ENCODE results near the gene YIF1B.
A peak's percentile ranks its signal among the peaks of the same experiment; 100 is the strongest.

YIF1B gene

DNA sequence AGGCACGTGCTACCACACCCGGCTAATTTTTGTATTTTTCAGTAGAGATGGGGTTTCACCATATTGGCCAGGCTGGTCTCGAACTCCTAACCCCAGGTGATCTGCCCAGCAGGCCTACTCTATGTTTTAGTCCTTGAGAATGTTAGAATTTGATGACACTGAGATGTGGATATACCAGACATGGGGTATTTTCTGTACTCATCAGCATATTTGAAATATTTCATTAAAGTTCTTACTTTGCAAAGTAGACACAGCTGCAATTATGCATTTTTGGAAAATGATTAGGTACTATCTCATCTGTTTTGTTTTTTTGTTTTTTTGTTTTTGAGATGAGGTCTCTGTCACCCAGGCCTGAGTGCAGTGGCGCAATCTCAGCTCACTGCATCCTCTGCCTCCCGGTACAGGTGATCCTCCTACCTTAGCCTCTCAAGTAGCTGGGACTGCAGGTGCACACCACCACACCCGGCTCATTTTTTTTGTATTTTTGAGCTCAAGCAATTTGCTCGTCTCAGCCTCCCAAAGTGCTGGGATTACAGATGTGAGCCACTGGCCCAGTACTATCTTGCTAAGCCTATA, 38.7 kb downstream of the YIF1B start:
- Histone ChIP-seq H3K36me3 (ENCODE audit: control insufficient read depth, insufficient read depth, low read length) (peaks cover 4% of the 10 kb centered on the region; the same call in 1 of the 2 replicates), H3K27me3 (ENCODE audit: control insufficient read depth, insufficient read depth, low read length) (no peaks in the 10 kb centered on the region), H3K4me3 (ENCODE audit: low read length) (no peak overlapping the region), H3K27ac (ENCODE audit: low read length) (no peak overlapping the region), H3K4me1 (ENCODE audit: control insufficient read depth, insufficient read depth, low read length) (no peaks in the 10 kb centered on the region), H3K9me3 (ENCODE audit: control insufficient read depth, insufficient read depth, low read length) (no peaks in the 10 kb centered on the region)
- WGBS (ENCODE audit: insufficient coverage, insufficient read length) = no CpG with 5 or more reads among the region's 7 CpGs
- no peak for DNase-seq (ENCODE audit: low read depth, low spot score)

DNA sequence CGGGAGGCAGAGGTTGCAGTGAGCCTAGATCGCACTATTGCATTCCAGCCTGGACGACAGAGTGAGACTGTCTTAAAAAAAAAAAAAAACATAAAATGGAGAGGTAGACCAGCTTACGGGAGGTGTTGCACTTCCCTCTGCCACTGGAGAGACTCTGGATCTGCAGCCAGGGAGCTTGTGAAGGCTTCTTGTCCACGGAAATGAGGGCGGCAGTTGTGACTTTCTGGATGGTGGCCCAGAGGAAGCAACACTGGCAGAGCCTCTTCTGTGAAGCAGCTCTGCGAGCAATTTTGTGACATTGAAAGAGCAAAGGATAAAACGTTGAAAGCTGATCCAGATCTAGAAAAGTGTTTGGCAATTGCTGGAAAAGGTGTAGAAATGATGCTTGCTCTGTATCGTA, 41.0 kb downstream of the YIF1B start:
- no peak overlapping the region for H3K27ac ChIP-seq (ENCODE audit: low read length)
- no peak for DNase-seq (ENCODE audit: low read depth, low spot score)
- WGBS (ENCODE audit: insufficient coverage, insufficient read length) = no CpG with 5 or more reads among the region's 9 CpGs
- H3K36me3 ChIP-seq (ENCODE audit: control insufficient read depth, insufficient read depth, low read length) = no peaks in the 10 kb centered on the region
- H3K27me3 ChIP-seq (ENCODE audit: control insufficient read depth, insufficient read depth, low read length) = no peaks in the 10 kb centered on the region
- H3K4me3 ChIP-seq (ENCODE audit: low read length) = no peak overlapping the region
- H3K4me1 ChIP-seq (ENCODE audit: control insufficient read depth, insufficient read depth, low read length) = no peaks in the 10 kb centered on the region
- no peaks in the 10 kb centered on the region for H3K9me3 ChIP-seq (ENCODE audit: control insufficient read depth, insufficient read depth, low read length)

DNA sequence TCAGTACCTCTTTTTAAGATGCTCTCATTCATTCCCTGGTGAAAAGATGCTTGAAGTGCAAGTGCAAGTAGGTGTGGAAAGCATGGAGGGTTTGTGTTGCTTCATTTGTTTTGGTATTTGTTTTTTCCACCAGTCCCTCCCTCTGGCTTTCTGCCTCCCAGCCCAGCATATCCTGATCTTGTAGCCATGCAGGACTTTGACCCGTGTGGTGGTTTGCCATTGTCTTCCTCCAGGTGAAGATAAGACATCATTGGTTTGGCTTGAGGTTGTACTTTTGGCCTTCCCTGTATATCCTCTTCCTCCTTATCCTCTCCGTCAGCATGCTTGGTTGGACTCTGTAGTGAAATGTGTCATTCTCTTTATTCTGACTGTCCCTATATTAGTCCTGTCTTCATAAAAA, 42.2 kb downstream of the YIF1B start:
- no CpG with 5 or more reads among the region's 2 CpGs for WGBS (ENCODE audit: insufficient coverage, insufficient read length)
- DNase-seq (ENCODE audit: low read depth, low spot score) = no peak

DNA sequence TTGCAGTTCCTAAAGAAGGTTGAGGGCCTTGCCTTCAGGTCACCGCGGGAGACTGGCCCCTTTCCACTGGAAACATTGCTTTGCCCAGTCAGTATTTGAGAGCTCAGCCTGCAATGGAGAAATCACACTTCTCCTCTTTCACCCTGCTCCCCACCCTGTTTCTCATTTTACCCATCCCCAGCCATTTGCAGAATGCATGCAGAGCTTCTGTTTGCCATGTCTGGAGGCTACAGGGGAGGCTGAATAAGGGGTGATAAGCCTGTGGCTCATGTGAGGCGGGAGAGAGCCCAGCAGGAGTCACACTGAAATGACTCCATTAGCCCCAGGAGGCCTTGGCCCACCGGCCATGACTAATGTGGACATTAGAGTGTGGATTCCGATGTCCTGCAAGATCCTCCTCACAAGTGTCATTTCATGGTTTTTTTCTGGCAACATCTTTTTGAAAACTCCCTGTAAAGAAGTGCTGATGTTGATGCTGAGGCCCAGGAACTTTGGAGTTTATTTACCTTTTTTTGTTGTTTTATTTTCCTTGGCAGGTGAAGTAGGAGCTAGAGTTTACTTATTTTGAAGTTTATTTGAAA, 45.1 kb downstream of the YIF1B start:
- no CpG with 5 or more reads among the region's 5 CpGs for WGBS (ENCODE audit: insufficient coverage, insufficient read length)
- no peaks in the 10 kb centered on the region for H3K36me3 ChIP-seq (ENCODE audit: control insufficient read depth, insufficient read depth, low read length)
- H3K27ac ChIP-seq (ENCODE audit: low read length) = no peak overlapping the region
- H3K4me3 ChIP-seq (ENCODE audit: low read length) = no peak overlapping the region
- no peaks in the 10 kb centered on the region for H3K9me3 ChIP-seq (ENCODE audit: control insufficient read depth, insufficient read depth, low read length)
- 0 out of 2 replicates have a peak, but pooled peaks cover 3% of the 10 kb centered on the region for H3K4me1 ChIP-seq (ENCODE audit: control insufficient read depth, insufficient read depth, low read length)
- H3K27me3 ChIP-seq (ENCODE audit: control insufficient read depth, insufficient read depth, low read length) = no peaks in the 10 kb centered on the region
- DNase-seq (ENCODE audit: low read depth, low spot score) = no peak

More for the DNA sequence above, 42.2 kb downstream of the YIF1B start:
- no peaks in the 10 kb centered on the region for H3K9me3 ChIP-seq (ENCODE audit: control insufficient read depth, insufficient read depth, low read length)
- no peak overlapping the region for H3K27ac ChIP-seq (ENCODE audit: low read length)
- no peak overlapping the region for H3K4me3 ChIP-seq (ENCODE audit: low read length)
- no peaks in the 10 kb centered on the region for H3K4me1 ChIP-seq (ENCODE audit: control insufficient read depth, insufficient read depth, low read length)
- H3K36me3 ChIP-seq (ENCODE audit: control insufficient read depth, insufficient read depth, low read length) = no peaks in the 10 kb centered on the region
- H3K27me3 ChIP-seq (ENCODE audit: control insufficient read depth, insufficient read depth, low read length) = no peaks in the 10 kb centered on the region

DNA sequence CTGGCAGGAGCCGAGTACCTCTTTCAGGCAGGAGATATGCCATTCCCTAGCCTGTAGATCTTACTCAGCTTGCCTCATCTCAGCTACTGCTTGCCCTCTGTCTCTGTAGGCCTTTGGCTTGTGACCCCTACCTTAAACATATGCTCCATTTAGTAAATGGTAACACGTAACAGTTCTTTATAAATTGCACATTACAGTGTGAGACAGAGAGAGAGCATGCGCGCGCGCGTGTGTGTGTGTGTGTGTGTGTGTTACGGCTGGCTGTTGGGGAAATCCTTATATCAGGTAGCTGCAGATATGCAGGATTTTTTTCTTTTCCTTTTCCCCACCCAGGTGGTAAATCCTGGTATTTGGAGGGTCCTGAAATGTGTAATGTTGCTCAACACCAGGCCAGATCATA, 47.2 kb downstream of the YIF1B start:
- Histone ChIP-seq H3K4me3 (ENCODE audit: low read length) (no peak overlapping the region), H3K9me3 (ENCODE audit: control insufficient read depth, insufficient read depth, low read length) (no peaks in the 10 kb centered on the region), H3K4me1 (ENCODE audit: control insufficient read depth, insufficient read depth, low read length) (0 out of 2 replicates have a peak, but pooled peaks cover 3% of the 10 kb centered on the region), H3K27me3 (ENCODE audit: control insufficient read depth, insufficient read depth, low read length) (no peaks in the 10 kb centered on the region), H3K36me3 (ENCODE audit: control insufficient read depth, insufficient read depth, low read length) (no peaks in the 10 kb centered on the region), H3K27ac (ENCODE audit: low read length) (no peak overlapping the region)
- DNase-seq (ENCODE audit: low read depth, low spot score) = no peak
- no CpG with 5 or more reads among the region's 8 CpGs for WGBS (ENCODE audit: insufficient coverage, insufficient read length)

DNA sequence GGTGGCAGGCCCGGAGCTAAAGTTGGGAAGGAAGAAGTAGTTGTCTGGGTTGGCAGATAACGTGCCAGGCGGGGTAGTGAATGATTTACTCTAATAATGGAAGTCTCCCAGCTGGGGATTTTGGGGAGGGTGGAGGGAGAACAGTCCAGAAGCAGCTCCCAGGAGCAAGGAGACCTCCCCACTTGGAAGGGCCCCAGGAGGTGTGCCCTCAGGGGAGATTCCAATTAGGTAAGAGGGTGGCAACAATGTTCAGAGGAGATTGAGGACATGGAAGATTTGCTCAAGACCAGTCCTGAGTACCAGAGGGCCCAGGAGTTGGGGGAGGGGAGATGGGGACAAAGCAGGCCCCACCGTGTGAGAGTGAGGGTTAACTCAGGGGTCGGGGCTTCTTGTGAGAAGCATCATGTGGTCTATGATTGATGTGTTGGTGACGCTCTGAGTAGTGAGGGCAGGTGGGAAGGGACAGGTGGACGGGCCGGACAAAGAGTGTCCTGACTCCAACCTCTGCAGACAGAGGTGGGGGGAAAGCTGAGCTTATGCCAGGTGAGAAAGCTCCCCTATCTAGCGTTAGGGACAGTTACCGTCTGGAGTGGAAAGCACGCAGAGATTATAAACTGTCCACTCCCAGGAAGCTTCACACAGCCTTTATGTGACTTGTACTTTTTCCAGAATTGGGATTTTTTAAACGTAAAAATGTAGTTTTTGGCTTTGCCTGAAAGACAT, 47.8 kb downstream of the YIF1B start:
- no CpG with 5 or more reads among the region's 12 CpGs for WGBS (ENCODE audit: insufficient coverage, insufficient read length)

DNA sequence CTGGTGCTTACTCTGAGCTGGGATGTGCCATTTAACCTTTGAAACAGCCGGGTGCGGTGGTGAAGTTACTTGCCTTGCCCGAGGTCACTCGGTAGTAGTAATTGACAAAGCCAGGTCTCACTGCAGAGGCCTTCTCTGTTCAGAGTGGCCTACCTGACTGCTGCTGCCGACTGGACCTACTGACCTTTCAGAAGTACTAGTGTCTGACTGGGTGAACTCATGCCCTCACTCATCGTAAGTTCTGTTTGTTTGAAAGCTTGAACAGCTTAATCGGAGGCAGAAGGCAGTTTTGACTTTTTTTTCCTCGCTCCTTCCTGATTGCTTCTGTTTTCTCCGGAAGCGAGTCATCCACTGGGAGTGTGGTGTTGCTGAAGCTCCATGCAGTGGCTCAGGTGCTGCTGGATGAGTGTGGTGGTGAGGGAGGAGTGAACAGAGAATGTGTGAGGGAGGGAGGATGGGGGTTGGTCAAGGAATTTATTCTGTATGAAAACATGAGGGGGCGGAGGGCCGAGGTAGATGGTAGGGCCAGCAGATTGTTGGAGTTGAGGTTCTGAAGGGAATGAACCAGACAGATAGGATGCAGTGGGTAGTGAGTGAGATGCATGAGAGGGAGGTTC, 48.7 kb downstream of the YIF1B start:
- Histone ChIP-seq H3K27me3 (ENCODE audit: control insufficient read depth, insufficient read depth, low read length) (no peaks in the 10 kb centered on the region), H3K9me3 (ENCODE audit: control insufficient read depth, insufficient read depth, low read length) (no peaks in the 10 kb centered on the region), H3K36me3 (ENCODE audit: control insufficient read depth, insufficient read depth, low read length) (no peaks in the 10 kb centered on the region), H3K4me1 (ENCODE audit: control insufficient read depth, insufficient read depth, low read length) (0 out of 2 replicates have a peak, but pooled peaks cover 3% of the 10 kb centered on the region), H3K4me3 (ENCODE audit: low read length) (no peak overlapping the region), H3K27ac (ENCODE audit: low read length) (no peak overlapping the region)
- DNase-seq (ENCODE audit: low read depth, low spot score) = no peak
- WGBS (ENCODE audit: insufficient coverage, insufficient read length) = no CpG with 5 or more reads among the region's 12 CpGs

More for the DNA sequence above, 47.8 kb downstream of the YIF1B start:
- DNase-seq (ENCODE audit: low read depth, low spot score) = no peak
- no peaks in the 10 kb centered on the region for H3K36me3 ChIP-seq (ENCODE audit: control insufficient read depth, insufficient read depth, low read length)
- H3K4me1 ChIP-seq (ENCODE audit: control insufficient read depth, insufficient read depth, low read length) = 0 out of 2 replicates have a peak, but pooled peaks cover 3% of the 10 kb centered on the region
- H3K27ac ChIP-seq (ENCODE audit: low read length) = no peak overlapping the region
- H3K4me3 ChIP-seq (ENCODE audit: low read length) = no peak overlapping the region
- no peaks in the 10 kb centered on the region for H3K27me3 ChIP-seq (ENCODE audit: control insufficient read depth, insufficient read depth, low read length)
- H3K9me3 ChIP-seq (ENCODE audit: control insufficient read depth, insufficient read depth, low read length) = no peaks in the 10 kb centered on the region

DNA sequence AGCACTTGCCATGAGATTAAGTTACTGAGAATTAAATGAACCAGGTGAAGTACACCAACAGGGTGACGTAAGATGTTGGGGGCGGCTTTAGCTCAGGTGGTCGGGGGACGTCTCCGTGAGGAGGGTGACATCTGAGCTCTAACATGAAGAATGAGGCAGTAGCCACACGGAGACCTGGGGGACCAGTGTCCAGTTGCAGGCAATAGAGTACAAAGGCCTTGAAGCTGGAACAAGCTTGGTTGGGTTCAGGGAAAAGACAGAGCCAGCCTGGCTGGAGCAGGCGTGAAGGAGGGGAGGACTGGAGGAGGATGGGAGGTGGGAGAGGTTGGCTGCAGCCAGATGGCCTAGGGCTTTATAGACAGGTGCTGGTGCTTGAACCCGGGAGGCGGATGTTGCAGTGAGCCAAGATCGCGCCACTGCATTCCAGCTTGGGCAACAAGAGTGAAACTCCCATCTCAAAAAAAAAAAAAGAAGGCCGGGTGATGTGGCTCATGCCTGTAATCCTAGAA, 49.8 kb downstream of the YIF1B start:
- no peak for DNase-seq (ENCODE audit: low read depth, low spot score)
- Histone ChIP-seq H3K27me3 (ENCODE audit: control insufficient read depth, insufficient read depth, low read length) (no peaks in the 10 kb centered on the region), H3K4me3 (ENCODE audit: low read length) (no peak overlapping the region; the same call in 1 of the 2 replicates), H3K9me3 (ENCODE audit: control insufficient read depth, insufficient read depth, low read length) (no peaks in the 10 kb centered on the region), H3K27ac (ENCODE audit: low read length) (no peak overlapping the region), H3K36me3 (ENCODE audit: control insufficient read depth, insufficient read depth, low read length) (no peaks in the 10 kb centered on the region), H3K4me1 (ENCODE audit: control insufficient read depth, insufficient read depth, low read length) (0 out of 2 replicates have a peak, but pooled peaks cover 3% of the 10 kb centered on the region)
- WGBS (ENCODE audit: insufficient coverage, insufficient read length) = no CpG with 5 or more reads among the region's 12 CpGs

DNA sequence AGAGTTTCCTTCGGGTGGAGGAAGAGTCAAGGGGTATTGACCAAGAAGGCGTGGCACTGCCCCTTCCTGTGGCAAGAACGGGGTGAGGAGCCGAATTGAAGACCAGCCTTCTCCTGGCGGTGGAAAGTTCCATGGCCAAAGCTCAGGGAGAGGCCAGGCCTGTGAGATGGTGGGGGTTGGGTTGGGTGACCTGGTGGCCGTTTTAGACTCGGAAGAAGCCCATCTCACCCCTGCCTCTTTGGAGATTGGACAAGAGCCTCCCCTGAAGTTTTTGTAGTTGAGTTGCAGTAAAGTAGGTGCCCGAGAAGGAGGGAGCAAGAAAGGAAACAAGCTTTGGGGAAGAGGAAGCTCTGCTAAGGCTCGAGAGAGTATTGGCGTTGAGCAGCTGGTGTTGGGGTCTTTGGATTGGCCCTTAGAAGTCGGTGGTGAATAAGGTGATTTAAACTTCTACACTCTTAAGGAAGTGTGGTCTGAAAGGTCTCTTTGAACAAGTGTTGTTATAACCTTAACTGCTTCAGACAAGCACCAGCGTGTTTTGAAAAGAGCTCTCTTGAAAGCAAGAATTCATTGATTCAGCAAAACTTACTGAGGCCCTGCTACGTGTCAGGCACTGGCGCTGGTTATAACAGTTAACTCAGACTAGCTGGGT, 50.4 kb downstream of the YIF1B start:
- no peak for DNase-seq (ENCODE audit: low read depth, low spot score)
- no peaks in the 10 kb centered on the region for H3K9me3 ChIP-seq (ENCODE audit: control insufficient read depth, insufficient read depth, low read length)
- H3K36me3 ChIP-seq (ENCODE audit: control insufficient read depth, insufficient read depth, low read length) = no peaks in the 10 kb centered on the region
- WGBS (ENCODE audit: insufficient coverage, insufficient read length) = no CpG with 5 or more reads among the region's 14 CpGs
- 0 out of 2 replicates have a peak, but pooled peaks cover 3% of the 10 kb centered on the region for H3K4me1 ChIP-seq (ENCODE audit: control insufficient read depth, insufficient read depth, low read length)
- no peaks in the 10 kb centered on the region for H3K27me3 ChIP-seq (ENCODE audit: control insufficient read depth, insufficient read depth, low read length)
- H3K27ac ChIP-seq (ENCODE audit: low read length) = no peak overlapping the region
- H3K4me3 ChIP-seq (ENCODE audit: low read length) = peak overlapping the region; percentile 52; the same call in 1 of the 2 replicates

Measured in iPS DF 6.9 (cell line).